Endothelial cell of umbilical vein (primary cell): ENCODE measurements around the gene SLC18B1. TPM values are rescaled to one million over a fixed set of nuclear protein-coding genes. Genes with fewer than 3 reads are reported as not detected.
A peak's percentile ranks its signal among the peaks of the same experiment; 100 is the strongest.

Source experiments
- BruUV-seq: library from RNA; stranded (reverse); fragments of 400-500 nt; replicated peaks from 2 replicates; lab custom pipeline; 2021; lab: Mats Ljungman, UMichigan
- CTCF ChIA-PET: fragments of 300-600, 350-600 bp; sonication (Branson Sonifier 250); formaldehyde crosslinking; loops from one replicate; lab custom pipeline; 2021; ENCODE audit warnings: antibody characterized with exemption, inconsistent platforms; lab: Charles Lee
- POLR2A ChIA-PET: fragments of 300-600, 350-600 bp; sonication (Branson Sonifier 250); formaldehyde crosslinking; loops from one replicate; lab custom pipeline; 2021; ENCODE audit warnings: antibody characterized with exemption, inconsistent platforms; lab: Charles Lee
- DNase-seq: peaks from one replicate; pipeline ENCODE4 v3.0.0-alpha.2; 2011; ENCODE audit warnings: low read depth, low spot score
- FAIRE-seq: peaks from 2 replicates; lab custom pipeline; 2011; peaks lifted over from hg19 to GRCh38; lab: Jason Lieb, UNC
- H2AFZ ChIP-seq: 2 replicates; pipeline ENCODE4 v1.6.0; 2012; ENCODE audit warnings: low read depth, low read length, control low read depth, inconsistent platforms
- H3K27ac ChIP-seq: 2 replicates; pipeline ENCODE4 v1.5.1; 2011; ENCODE audit warnings: low read depth, mild to moderate bottlenecking, control low read depth, low read length, moderate library complexity; ENCODE audit not compliant: insufficient read depth
- H3K27me3 ChIP-seq, 2 experiments: 2 replicates each; pipeline versions ENCODE4 v1.6.0 to v1.6.1; 2011; ENCODE audit warnings: low read length in 2 of 2, mixed read lengths in 1 of 2; ENCODE audit not compliant: control insufficient read depth in 2 of 2, insufficient read depth in 2 of 2
- H3K36me3 ChIP-seq, 2 experiments: 2 replicates in 1 of 2; 3 replicates in 1 of 2; pipeline ENCODE4 v1.5.1; 2011; ENCODE audit warnings: low read length in 2 of 2, mild to moderate bottlenecking in 1 of 2, moderate library complexity in 1 of 2; ENCODE audit not compliant: control insufficient read depth in 2 of 2, insufficient read depth in 2 of 2; ENCODE audit errors: extremely low read depth in 1 of 2
- H3K4me1 ChIP-seq: 3 replicates; pipeline ENCODE4 v1.5.1; 2011; ENCODE audit warnings: mild to moderate bottlenecking, low read length; ENCODE audit not compliant: control insufficient read depth, insufficient read depth; ENCODE audit errors: extremely low read depth
- H3K4me2 ChIP-seq: 2 replicates; pipeline ENCODE4 v1.6.1; 2011; ENCODE audit warnings: low read length, control low read depth, mixed read lengths; ENCODE audit not compliant: insufficient read depth
- H3K4me3 ChIP-seq, 3 experiments: fragments of 200-600 bp in 1 of 3; sonication (generic), shearing (Covaris generic) in 1 of 3; replicated peaks in 1 of 3; 2 replicates each; pipeline ENCODE4 v1.5.1; 2011 to 2016; ENCODE audit warnings: control low read depth in 3 of 3, low read length in 3 of 3, mild to moderate bottlenecking in 2 of 3, inconsistent platforms in 1 of 3, low read depth in 1 of 3, moderate library complexity in 1 of 3; ENCODE audit not compliant: insufficient read depth in 1 of 3
- H3K79me2 ChIP-seq: 2 replicates; pipeline ENCODE4 v1.6.0; 2012; ENCODE audit warnings: low read length, inconsistent platforms; ENCODE audit not compliant: control insufficient read depth, insufficient read depth
- H3K9ac ChIP-seq: replicated peaks from 2 replicates; pipeline ENCODE3; 2011; ENCODE audit warnings: low read length, control low read depth; ENCODE audit not compliant: insufficient read depth; ENCODE audit errors: extremely low read depth
- H3K9me1 ChIP-seq: replicated peaks from 3 replicates; pipeline ENCODE4 v1.6.0; 2011; ENCODE audit warnings: mild to moderate bottlenecking, low read length; ENCODE audit not compliant: control insufficient read depth, insufficient read depth; ENCODE audit errors: extremely low read depth
- H3K9me3 ChIP-seq: replicated peaks from 2 replicates; pipeline ENCODE4 v1.5.1; 2012; ENCODE audit warnings: low read length, inconsistent platforms; ENCODE audit not compliant: control insufficient read depth, insufficient read depth
- H4K20me1 ChIP-seq: replicated peaks from 2 replicates; pipeline ENCODE3; 2011; ENCODE audit warnings: mild to moderate bottlenecking, low read length; ENCODE audit not compliant: control insufficient read depth, insufficient read depth; ENCODE audit errors: extremely low read depth
- CTCF ChIP-seq, 2 donors: IDR thresholded peaks; 1 replicate in 1 of 2; 2 replicates in 1 of 2; pipeline ENCODE4 v1.5.1; 2011; ENCODE audit warnings: low read length in 2 of 2, mild to moderate bottlenecking in 2 of 2, moderate library complexity in 2 of 2, control low read depth in 1 of 2, inconsistent platforms in 1 of 2, low read depth in 1 of 2; ENCODE audit not compliant: insufficient read depth in 1 of 2; ENCODE audit errors: extremely low read depth in 1 of 2
- EZH2 ChIP-seq: IDR thresholded peaks from 2 replicates; pipeline ENCODE4 v1.6.1; 2012; ENCODE audit warnings: borderline replicate concordance, low read depth, mild to moderate bottlenecking, moderate library complexity, low read length, inconsistent platforms; ENCODE audit not compliant: severe bottlenecking
- FOS ChIP-seq: IDR thresholded peaks from 2 replicates; pipeline ENCODE4 v1.6.1; 2011; ENCODE audit warnings: mild to moderate bottlenecking, low read length, moderate library complexity, borderline replicate concordance; ENCODE audit not compliant: insufficient read depth
- GATA2 ChIP-seq: IDR thresholded peaks from 2 replicates; pipeline ENCODE4 v1.7.0; 2011; ENCODE audit warnings: low read depth, mild to moderate bottlenecking, moderate library complexity, mixed read lengths, low read length; ENCODE audit not compliant: insufficient read length, insufficient read depth
- JUN ChIP-seq: IDR thresholded peaks from 2 replicates; pipeline ENCODE4 v1.6.1; 2011; ENCODE audit warnings: borderline replicate concordance, low read depth; ENCODE audit not compliant: insufficient read length, insufficient read depth
- MYC ChIP-seq: IDR thresholded peaks from one replicate; pipeline ENCODE4 v1.6.1; 2011; ENCODE audit warnings: mild to moderate bottlenecking, low read depth, low read length
- POLR2A ChIP-seq: IDR thresholded peaks from 2 replicates; pipeline ENCODE4 v1.6.1; 2012; ENCODE audit warnings: low read depth, mild to moderate bottlenecking, control low read depth, low read length
- POLR2AphosphoS5 ChIP-seq: IDR thresholded peaks from 2 replicates; pipeline ENCODE4 v1.6.1; 2012; ENCODE audit warnings: low read depth, mild to moderate bottlenecking, control low read depth, low read length, moderate library complexity; ENCODE audit not compliant: insufficient read depth
- dilution Hi-C: fragments of 300-500 bp; cut with MboI; formaldehyde crosslinking; loops from one replicate; pipeline ENCODE4 v1.15.0; 2019; ENCODE audit warnings: low sequenced_read_pairs; ENCODE audit not compliant: extremely low pct_ligation_motif_present
- intact Hi-C: fragments of 100-400 bp; cut with micrococcal nuclease; formaldehyde crosslinking; loops from one replicate; pipeline ENCODE4 v1.10.0; 2022
- polyA plus RNA-seq, 4 experiments: library from polyadenylated mRNA; depleted of rRNA in 3 of 4; stranded (reverse) in 3 of 4; unstranded in 1 of 4; fragments of >200 nt; gene quantifications; 2 replicates each; pipeline versions ENCODE4 v1.2.1 to v1.2.3, GENCODE V29; 2011 to 2012; ENCODE audit warnings: missing spikeins in 1 of 4
- total RNA-seq: library from RNA; stranded (reverse); gene quantifications from 2 replicates; pipeline ENCODE4 v1.2.3, GENCODE V29; 2021
- TF ChIP-seq, protein P1 (sequence below): IDR thresholded peaks from 2 replicates; pipeline ENCODE4 v1.6.1; 2011; ENCODE audit not compliant: insufficient read depth, insufficient read length

Gene SLC18B1
- total and polyA plus RNA-seq, 2 donors (not counting 3 experiments of a cell fraction or from before 2014, with no cell fraction given): 8.4 to 9.2 TPM

DNA sequence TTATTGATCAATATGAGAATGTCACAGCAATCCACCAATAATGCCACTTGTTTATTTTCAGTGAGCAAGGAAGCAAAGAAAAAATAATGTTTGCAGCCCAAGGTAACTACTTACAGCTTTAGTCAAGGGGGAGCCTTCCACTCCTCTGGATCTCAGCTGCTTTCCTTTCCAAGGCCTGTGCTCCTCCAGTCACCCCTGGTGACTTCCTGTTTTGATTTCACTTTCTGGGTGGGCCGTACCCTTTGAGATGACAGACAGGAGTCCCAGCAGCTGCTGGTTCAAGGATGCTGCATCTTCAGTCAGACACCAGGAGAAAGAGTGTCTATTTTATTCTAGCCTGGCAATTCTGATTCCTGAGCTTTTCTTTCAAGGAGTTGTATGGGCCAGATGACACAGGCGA is 35.2 kb downstream of the SLC18B1 start:
- no peak for TF ChIP-seq POLR2A
- TF ChIP-seq JUN: no peak
- TF ChIP-seq EZH2: no peak
- TF ChIP-seq MYC: no peak
- no peak for TF ChIP-seq GATA2
- TF ChIP-seq, protein P1, sequence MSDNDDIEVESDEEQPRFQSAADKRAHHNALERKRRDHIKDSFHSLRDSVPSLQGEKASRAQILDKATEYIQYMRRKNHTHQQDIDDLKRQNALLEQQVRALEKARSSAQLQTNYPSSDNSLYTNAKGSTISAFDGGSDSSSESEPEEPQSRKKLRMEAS: no peak
- no peak for TF ChIP-seq CTCF (IDR thresholded peaks at IDR 0.05; ENCODE audit: extremely low read depth in 1 of 2, insufficient read depth in 1 of 2, low read depth in 1 of 2, low read length in 2 of 2)
- TF ChIP-seq POLR2AphosphoS5: no peak
- TF ChIP-seq FOS: no peak
- H2AFZ ChIP-seq: no peak overlapping the region
- H3K27ac ChIP-seq: no peak overlapping the region
- FAIRE-seq (peak; percentile 8), DNase-seq (no peak)
- no TSS peak for BruUV-seq
- H4K20me1 ChIP-seq: no peaks in the 10 kb centered on the region
- no peaks in the 10 kb centered on the region for H3K36me3 ChIP-seq
- ChIA-PET POLR2A (no interaction called here), CTCF (interaction anchor here (1.0 to 3.7 kb wide), 3 partner anchors 9 to 94 kb away, joined by 3 to 19 read pairs (median 3); partner anchors contain the start of gene SLC18B1)
- no peak overlapping the region for H3K9ac ChIP-seq
- no peaks in the 10 kb centered on the region for H3K79me2 ChIP-seq
- H3K4me2 ChIP-seq: no peak overlapping the region
- no peaks in the 10 kb centered on the region for H3K9me1 ChIP-seq
- no peaks in the 10 kb centered on the region for H3K4me1 ChIP-seq
- intact Hi-C loops: no loop called here
- peaks cover 0 to 3% of the 10 kb centered on the region in 2 experiments for H3K27me3 ChIP-seq
- dilution Hi-C loops: no loop called here
- H3K4me3 ChIP-seq: no peak overlapping the region
- H3K9me3 ChIP-seq: no peaks in the 10 kb centered on the region
